ENCODE data around the gene PFKFB4.
A peak's percentile ranks its signal among the peaks of the same experiment; 100 is the strongest.
"Not testable (repeated sequence)": the region's sequence is repeated elsewhere in the genome, so short reads cannot be mapped to it uniquely, and the experiment has no call there.

The PFKFB4 gene

DNA sequence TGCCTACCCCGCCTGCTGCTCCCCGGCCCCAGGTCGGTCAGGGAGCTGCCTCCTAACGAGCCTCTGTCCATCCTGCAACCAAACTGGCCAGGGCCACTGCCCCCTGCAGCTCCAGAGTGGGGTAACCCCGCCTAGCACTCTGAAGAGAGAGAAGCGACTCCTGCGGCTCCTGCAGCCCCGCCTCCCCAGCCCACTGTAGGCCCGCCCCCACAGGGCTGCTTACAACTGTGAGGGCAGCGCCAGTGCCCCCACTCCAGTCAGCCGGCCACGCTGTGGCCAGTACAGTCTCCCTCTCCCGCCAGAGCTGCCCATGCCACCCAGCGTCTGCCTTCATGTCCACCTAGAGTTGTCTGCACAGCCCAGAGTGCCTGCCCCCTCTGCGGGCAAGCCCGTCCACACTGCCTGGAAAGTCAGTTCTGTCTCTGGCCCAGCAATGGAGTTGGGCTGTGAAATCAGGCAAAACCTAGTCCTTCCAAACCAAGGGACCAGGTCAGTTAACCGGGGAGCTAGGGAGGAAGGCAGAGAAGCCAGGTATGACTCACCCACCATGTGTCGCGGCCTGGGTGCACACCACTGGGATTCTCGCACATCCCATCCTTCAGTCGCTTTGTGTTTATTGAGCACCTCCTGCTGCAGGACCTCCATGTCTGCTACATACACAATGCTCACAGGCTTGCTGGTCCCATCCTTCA lies 4.6 kb upstream of the PFKFB4 start:
- TF ChIP-seq GATA1 (IDR thresholded peaks at IDR 0.05; ENCODE audit: low read depth, low read length) (no peak), POLR2A (IDR thresholded peaks at IDR 0.05; ENCODE audit: low read length) (no peak)
- peak; percentile 47 to 68 for DNase-seq

DNA sequence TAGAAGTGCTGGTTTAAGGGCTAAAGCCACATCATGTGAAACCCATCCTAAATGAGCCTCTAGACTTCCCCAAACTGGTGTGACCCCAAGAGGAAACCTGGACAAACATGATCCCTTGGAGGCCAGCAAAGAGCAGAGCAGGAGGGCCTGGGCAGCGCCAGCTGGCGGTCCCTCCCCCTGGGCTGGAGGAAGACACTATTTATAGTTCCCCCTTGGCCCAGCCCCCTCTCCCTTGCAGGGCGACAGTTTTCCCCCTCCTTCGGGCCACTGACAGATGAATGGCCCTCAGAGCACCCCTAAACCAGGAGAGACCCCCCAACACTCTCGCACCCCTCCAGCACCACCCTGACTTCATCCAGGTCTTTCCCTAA lies 4.0 kb upstream of the PFKFB4 start:
- TF ChIP-seq POLR2A (IDR thresholded peaks at IDR 0.05; ENCODE audit: low read length) (no peak), GATA1 (IDR thresholded peaks at IDR 0.05; ENCODE audit: low read depth, low read length) (no peak)
- no peak for DNase-seq

DNA sequence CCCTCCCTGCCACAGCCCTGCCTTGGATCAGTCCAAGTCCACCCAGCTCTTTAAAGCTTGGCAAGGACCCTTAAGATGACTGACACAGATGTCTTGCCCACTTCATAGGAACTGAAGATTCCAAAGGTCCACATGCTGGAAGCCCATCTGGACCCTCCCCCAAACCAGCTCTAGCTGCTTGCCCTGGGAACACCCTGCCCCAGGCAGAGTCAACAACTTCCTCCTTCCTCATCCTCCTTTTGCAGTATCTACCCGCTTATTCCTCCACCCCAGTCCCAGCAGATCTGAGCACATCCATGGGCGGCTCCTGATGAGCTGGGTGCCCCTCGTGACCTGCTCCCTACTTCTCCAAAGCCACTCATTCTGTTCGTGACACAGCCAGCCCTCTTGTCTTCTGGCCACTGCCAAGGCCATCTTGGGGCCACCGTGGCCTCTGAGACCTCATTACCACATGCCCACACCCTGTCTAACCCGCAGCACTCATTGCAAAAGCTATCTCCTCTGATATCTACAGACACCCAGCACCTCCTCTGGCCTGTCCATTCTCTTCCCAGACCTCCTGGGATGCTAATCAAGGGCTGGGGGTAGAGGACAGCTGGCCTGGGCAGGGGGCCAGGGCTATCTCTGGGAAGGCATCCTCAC lies 2.0 kb upstream of the PFKFB4 start:
- no peak for TF ChIP-seq GATA1 (IDR thresholded peaks at IDR 0.05; ENCODE audit: low read depth, low read length)
- no peak for TF ChIP-seq POLR2A (IDR thresholded peaks at IDR 0.05; ENCODE audit: low read length)
- peak in 1 of 2 experiments; percentile 38 for DNase-seq

DNA sequence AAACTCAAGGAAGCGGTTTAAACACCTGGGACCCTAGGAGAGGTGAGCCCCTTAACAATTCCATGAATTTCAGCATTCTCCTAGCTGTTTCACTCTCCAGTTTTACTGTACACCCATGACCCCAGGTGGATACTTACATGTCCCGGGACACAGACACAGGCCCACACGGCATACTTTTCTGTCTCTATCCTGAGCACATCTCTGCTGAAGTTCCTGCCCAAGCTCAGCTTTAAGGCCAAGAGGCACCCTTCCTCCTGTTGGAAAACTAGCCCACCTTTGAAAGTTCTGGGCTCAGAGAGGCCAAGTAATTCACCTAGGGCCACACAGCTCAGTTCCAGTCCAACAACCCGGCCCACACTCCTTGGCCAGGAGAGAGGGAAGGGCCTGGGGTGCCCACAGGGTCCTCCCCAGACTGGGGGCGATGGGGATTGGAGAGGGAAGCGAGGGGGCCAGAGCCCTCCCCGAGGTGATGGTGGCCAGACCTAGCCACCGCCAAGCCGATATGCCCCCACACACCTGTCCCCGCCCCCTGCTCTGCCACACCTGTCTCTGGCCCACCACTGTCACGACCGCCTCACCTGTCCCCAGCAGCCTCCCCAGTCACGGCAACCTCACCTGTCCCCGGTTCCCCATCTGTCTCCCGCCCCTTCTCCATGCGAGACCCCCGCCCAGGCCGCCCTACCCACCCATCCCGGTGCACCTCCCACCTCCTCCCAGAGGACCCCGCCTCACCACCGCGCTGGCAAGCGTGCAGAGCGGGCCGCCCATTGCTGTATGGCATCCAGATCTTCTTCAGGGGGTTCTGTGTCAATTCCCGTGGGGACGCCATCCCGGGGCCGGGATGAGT lies 431 bp downstream of the PFKFB4 start:
- TF ChIP-seq GATA1 (IDR thresholded peaks at IDR 0.05; ENCODE audit: low read depth, low read length) (no peak), POLR2A (IDR thresholded peaks at IDR 0.05; ENCODE audit: low read length) (no peak)
- DNase-seq = peak in 1 of 2 experiments; percentile 57

DNA sequence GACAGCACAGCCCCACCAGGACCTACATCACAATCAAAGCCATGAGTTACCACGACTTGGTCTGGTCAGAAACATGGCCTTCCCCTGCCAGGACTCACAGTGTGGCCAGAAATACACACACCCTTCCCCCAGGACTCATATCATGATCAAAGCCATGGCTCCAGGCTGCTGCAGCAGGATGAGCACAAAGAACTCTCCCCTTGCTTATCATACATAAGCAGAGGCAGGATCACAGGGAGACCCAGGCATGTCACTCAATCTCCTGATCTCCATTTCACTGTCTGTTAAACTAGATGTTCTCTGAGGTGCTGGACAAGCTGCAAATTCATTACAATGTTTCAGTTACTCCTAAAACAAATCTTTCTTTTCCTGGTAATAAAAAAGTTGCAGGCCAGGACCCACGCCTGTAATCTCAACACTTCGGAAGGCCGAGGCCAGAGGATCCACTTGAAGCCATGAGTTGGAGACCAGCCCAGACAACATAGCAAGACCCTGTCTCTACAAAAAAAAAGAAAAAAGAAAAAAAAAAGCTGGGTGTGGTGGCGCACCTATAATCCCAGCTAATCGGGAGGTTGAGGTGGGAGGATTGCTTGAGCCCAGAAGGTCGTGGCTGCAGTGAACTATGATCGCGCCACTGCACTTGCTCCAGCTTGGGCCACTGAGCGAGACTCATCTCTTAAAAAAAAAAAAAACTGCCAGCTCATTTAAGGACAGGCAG lies 1.2 kb downstream of the PFKFB4 start:
- TF ChIP-seq POLR2A (IDR thresholded peaks at IDR 0.05; ENCODE audit: low read length) (peak; percentile 27), GATA1 (IDR thresholded peaks at IDR 0.05; ENCODE audit: low read depth, low read length) (no peak)
- DNase-seq = peak; percentile 80 to 92

DNA sequence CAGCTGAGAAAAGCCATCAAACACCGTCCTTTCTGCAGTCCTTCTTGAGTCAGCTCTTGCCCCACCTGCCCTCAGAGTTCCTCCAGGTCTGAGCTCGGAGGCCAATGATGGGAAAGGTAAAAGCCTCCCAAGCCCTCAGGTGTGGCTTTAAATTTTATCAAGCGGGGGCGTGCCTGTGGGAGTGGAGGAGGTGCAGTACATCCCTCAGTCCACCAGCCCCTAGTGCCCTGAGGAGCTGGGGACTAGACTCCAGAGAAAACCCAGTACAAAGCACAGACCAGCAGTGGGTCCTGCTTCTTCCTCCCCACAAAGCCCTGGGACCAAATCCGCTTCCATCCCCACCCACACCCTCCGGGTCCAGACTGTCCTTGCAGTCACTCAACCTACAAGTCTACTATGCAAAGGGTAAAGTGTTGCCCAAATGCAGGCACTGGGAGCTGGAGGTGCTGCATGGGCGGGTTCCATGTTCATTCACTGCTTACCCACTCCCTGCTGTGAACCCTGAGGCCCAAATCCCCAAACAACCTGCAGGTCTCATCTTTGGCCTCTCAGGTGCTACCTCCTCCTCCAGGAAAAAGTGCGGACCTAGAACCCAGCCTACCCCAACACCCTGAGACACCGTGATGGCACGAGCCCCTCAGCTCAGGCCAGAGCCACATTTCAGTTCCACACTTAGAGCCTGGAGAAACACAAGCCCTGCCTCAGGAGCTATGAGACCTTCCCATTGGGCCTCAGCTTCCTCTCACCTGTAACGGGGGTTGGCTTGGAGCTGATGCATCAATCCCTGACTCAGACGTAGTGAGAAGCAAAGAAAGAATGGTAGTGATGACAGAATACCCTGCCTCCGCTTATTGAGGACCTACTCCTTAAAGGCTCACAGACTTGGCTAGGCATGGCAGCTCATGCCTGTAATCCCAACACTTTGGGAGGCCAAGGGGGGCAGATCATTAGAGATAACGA lies 2.4 kb downstream of the PFKFB4 start:
- no peak for DNase-seq
- TF ChIP-seq GATA1 (IDR thresholded peaks at IDR 0.05; ENCODE audit: low read depth, low read length) (no peak), POLR2A (IDR thresholded peaks at IDR 0.05; ENCODE audit: low read length) (no peak)

DNA sequence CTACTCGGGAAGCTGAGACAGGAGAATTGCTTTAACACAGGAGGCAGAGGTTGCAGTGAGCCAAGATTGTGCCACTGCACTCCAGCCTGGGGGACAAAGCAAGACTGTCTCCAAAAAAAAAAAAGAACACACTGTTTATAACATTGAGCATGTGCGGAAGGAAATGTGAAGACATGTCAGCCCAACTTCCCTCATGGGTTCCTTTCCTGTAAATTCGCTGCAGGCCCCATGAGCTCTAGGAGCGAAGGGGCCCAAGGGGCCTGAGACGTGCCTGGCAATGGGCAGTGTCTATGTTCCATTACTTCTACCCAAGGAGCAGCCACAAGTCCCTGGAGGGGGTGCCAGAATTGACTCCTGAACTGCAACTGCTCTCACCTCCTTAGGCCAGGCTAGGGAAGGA lies 3.2 kb downstream of the PFKFB4 start:
- TF ChIP-seq POLR2A (IDR thresholded peaks at IDR 0.05; ENCODE audit: low read length) (no peak), GATA1 (IDR thresholded peaks at IDR 0.05; ENCODE audit: low read depth, low read length) (no peak)
- no peak for DNase-seq

DNA sequence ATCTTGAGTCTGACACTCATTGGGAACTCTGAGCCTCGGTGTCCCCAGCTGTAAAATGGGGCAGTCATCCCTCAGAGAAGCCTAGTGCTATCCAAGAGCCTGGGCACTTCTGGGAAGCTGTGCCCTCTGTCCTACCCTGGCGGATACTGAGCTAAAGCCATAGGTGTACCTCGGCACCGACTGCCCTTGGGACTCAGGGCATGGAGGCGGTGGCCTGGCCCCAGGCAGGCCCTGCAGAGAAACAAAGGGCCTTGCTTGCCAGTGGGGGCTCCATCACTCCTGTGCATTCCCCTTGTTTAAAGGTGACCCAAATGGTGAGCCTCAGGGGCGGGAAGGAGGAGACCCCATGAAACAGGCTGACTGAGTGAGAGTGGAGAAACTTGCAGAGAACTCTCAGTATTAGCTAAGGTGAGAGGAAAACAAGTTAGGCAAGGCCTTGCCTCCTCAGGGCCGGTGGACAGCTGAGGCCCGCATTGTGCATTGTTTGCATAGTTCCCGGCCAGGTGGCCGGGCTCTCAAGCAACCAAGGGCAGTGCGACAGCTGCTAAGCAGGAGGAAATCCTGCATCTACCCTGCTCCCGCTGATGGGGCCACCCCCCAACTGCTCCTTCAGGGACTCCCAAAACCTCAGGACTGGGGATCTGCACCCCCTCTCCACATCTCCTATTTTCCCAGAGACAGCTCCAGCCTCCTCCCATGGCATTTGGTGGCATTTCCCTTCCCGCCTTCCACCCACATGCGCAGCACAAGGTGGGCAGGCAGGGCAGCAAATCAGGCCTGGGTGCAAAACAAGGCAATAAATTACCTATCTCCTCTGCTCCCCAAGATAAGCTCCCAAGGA lies 4.3 kb downstream of the PFKFB4 start:
- no peak for DNase-seq

DNA sequence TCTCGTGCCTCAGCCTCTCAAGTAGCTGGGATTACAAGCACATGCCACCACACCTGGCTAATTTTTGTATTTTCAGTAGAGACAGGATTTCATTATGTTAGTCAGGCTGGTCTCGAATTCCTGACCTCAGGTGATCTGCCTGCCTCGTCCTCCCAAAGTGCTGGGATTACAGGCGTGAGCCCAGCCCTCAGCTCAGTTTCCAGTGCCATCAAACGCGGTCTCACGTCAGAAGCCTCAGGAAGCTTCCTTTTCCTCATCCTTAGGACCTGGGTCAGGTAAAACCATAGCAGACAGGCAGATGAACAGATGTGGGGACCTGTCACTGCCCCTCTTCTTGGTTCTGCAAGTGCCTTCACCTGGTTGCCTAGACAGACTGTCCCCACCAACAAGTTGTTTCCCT lies 5.0 kb downstream of the PFKFB4 start:
- DNase-seq = not testable (repeated sequence)

More for the DNA sequence above, 4.3 kb downstream of the PFKFB4 start:
- no peak for TF ChIP-seq GATA1 (IDR thresholded peaks at IDR 0.05; ENCODE audit: low read depth, low read length)
- no peak for TF ChIP-seq POLR2A (IDR thresholded peaks at IDR 0.05; ENCODE audit: low read length)

DNA sequence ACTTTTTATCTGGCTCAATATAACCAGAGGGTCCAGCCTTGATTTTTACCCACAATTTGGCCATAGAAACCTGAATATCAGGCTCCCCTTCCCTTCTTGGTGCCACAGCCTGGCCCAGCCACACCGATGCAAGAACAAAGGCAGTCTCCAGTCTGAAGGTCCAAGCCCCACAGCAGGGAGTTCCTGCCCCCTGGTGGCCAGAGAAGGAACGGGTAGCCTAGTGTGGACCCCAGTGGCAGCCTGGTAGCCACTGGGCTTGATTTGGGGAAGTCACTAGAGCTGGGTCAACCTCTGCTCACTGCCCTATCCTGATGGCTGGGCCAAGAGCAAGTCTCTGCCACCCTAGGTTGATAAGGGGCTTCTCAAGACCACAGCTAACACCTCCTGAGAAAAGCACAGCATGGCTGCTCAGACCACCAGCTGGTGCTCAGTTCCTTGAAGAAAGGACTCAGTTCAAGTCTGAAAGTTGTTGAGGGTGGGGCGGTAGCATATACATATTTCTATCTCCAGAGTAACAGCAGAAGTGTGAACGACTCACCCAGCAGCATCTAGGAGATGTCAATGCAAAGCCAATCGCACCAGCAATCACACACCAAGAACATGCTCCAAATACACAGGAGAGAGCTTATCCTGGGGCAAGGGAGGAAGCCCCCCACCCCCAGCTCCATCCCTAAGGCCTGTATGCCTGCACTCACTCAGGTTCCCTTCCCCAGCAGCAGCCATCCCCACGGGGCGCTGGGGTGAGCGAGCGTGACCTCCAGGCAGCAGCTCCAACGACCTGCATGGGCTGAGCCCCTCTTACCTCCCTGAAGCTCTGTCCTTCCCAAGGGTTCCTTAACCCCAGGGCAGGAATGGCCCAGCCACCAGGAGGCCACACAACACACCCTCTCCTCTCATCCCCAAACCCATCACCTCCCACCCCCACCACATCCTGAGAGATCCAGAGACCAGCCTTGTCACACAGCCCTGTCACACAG lies 7.6 kb downstream of the PFKFB4 start:
- DNase-seq = peak; percentile 78 to 88
- no peak for TF ChIP-seq POLR2A (IDR thresholded peaks at IDR 0.05; ENCODE audit: low read length)

DNA sequence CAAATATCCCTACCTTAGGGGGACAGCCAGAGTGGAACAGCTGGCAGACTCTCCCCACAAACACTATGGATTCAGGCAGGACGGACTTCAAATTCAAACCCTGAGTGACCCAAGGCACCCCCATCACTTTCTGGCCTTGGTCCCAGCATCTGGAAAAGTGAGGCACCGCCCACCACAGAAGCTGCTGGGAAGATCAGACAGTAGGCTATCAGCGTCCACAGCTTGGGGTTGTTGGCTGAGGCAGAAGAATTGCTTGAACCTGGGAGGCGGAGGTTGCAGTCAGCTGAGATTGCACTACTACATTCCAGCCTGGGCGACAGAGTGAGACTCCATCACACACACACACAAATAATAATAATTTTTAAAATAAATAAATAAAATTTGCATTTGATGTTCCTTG lies 8.5 kb downstream of the PFKFB4 start:
- peak; percentile 87 to 93 for DNase-seq
- no peak for TF ChIP-seq POLR2A (IDR thresholded peaks at IDR 0.05; ENCODE audit: low read length)
- TF ChIP-seq GATA1 (IDR thresholded peaks at IDR 0.05; ENCODE audit: low read depth, low read length) = no peak
